ENCODE measurements around the gene PIMREG.

Gene PIMREG

GRCh38 chr17:6489016-6489550, 44.8 kb downstream of the PIMREG start:
- Histone ChIP-seq H3K27me3 (ENCODE audit: control insufficient read depth, insufficient read depth, low read length) (no peaks in the 10 kb centered on the region), H3K27ac (no peak overlapping the region), H3K4me3 (ENCODE audit: low read depth, low read length) (no peak overlapping the region), H3K4me1 (no peaks in the 10 kb centered on the region), H3K79me2 (no peaks in the 10 kb centered on the region), H3K36me3 (ENCODE audit: control insufficient read depth, insufficient read depth, low read length) (no peaks in the 10 kb centered on the region), H3K9ac (no peak overlapping the region), H2AFZ (no peak overlapping the region), H3K9me3 (ENCODE audit: control insufficient read depth, low read length) (no peaks in the 10 kb centered on the region), H3K4me2 (ENCODE audit: low read length) (no peak overlapping the region)
- TF ChIP-seq CTCF (IDR thresholded peaks at IDR 0.05): no peak

- no peak overlapping the region for H3K27ac ChIP-seq
- H3K4me1 ChIP-seq: no peaks in the 10 kb centered on the region
- H3K4me3 ChIP-seq (ENCODE audit: low read depth, low read length): no peak overlapping the region
- no peak for TF ChIP-seq CTCF (IDR thresholded peaks at IDR 0.05)
- no peak overlapping the region for H3K9ac ChIP-seq
- H3K9me3 ChIP-seq (ENCODE audit: control insufficient read depth, low read length): no peaks in the 10 kb centered on the region
- no peak overlapping the region for H2AFZ ChIP-seq
- H3K4me2 ChIP-seq (ENCODE audit: low read length): no peak overlapping the region
- no peaks in the 10 kb centered on the region for H3K79me2 ChIP-seq
- H3K27me3 ChIP-seq (ENCODE audit: control insufficient read depth, insufficient read depth, low read length): no peaks in the 10 kb centered on the region
- H3K36me3 ChIP-seq (ENCODE audit: control insufficient read depth, insufficient read depth, low read length): no peaks in the 10 kb centered on the region
Measured at GRCh38 chr17:6491071-6491700, 46.9 kb downstream of the PIMREG start.

- Histone ChIP-seq H3K36me3 (ENCODE audit: control insufficient read depth, insufficient read depth, low read length) (no peaks in the 10 kb centered on the region), H3K4me2 (ENCODE audit: low read length) (no peak overlapping the region), H3K27me3 (ENCODE audit: control insufficient read depth, insufficient read depth, low read length) (no peaks in the 10 kb centered on the region), H3K9ac (no peak overlapping the region), H3K9me3 (ENCODE audit: control insufficient read depth, low read length) (no peaks in the 10 kb centered on the region), H3K4me3 (ENCODE audit: low read depth, low read length) (no peak overlapping the region), H3K27ac (no peak overlapping the region), H3K4me1 (no peaks in the 10 kb centered on the region), H3K79me2 (no peaks in the 10 kb centered on the region), H2AFZ (no peak overlapping the region)
- TF ChIP-seq CTCF (IDR thresholded peaks at IDR 0.05): no peak
Measured at GRCh38 chr17:6492892-6493674, 48.8 kb downstream of the PIMREG start.

- no peak for TF ChIP-seq CTCF (IDR thresholded peaks at IDR 0.05)
- H3K4me3 ChIP-seq (ENCODE audit: low read depth, low read length): no peak overlapping the region
- no peak overlapping the region for H3K27ac ChIP-seq
- H3K9me3 ChIP-seq (ENCODE audit: control insufficient read depth, low read length): no peaks in the 10 kb centered on the region
- no peaks in the 10 kb centered on the region for H3K79me2 ChIP-seq
- no peak overlapping the region for H2AFZ ChIP-seq
- no peaks in the 10 kb centered on the region for H3K27me3 ChIP-seq (ENCODE audit: control insufficient read depth, insufficient read depth, low read length)
- H3K9ac ChIP-seq: no peak overlapping the region
- no peaks in the 10 kb centered on the region for H3K36me3 ChIP-seq (ENCODE audit: control insufficient read depth, insufficient read depth, low read length)
- no peak overlapping the region for H3K4me2 ChIP-seq (ENCODE audit: low read length)
- no peaks in the 10 kb centered on the region for H3K4me1 ChIP-seq
Measured at GRCh38 chr17:6494239-6494941, 50.1 kb downstream of the PIMREG start.

Measured in parathyroid adenoma (tissue), 2 donors.